ENCODE results near the gene IRAK3.
A peak's percentile ranks its signal among the peaks of the same experiment; 100 is the strongest.

IRAK3 gene

GRCh38 chr12:66273147-66273546 lies 84.1 kb downstream of the IRAK3 start:
- no peak for DNase-seq
- TF ChIP-seq POLR2A (IDR thresholded peaks at IDR 0.05; ENCODE audit: low read length) (no peak), GATA1 (IDR thresholded peaks at IDR 0.05; ENCODE audit: low read depth, low read length) (no peak)

GRCh38 chr12:66275040-66275439 lies 86.0 kb downstream of the IRAK3 start:
- DNase-seq: no peak
- TF ChIP-seq POLR2A (IDR thresholded peaks at IDR 0.05; ENCODE audit: low read length): no peak
- no peak for TF ChIP-seq GATA1 (IDR thresholded peaks at IDR 0.05; ENCODE audit: low read depth, low read length)

GRCh38 chr12:66279123-66279712 lies 90.2 kb downstream of the IRAK3 start:
- TF ChIP-seq POLR2A (IDR thresholded peaks at IDR 0.05; ENCODE audit: low read length): no peak
- TF ChIP-seq GATA1 (IDR thresholded peaks at IDR 0.05; ENCODE audit: low read depth, low read length): no peak
- DNase-seq: peak; percentile 32 to 41

GRCh38 chr12:66280561-66280960 lies 91.5 kb downstream of the IRAK3 start:
- no peak for TF ChIP-seq GATA1 (IDR thresholded peaks at IDR 0.05; ENCODE audit: low read depth, low read length)
- no peak for TF ChIP-seq POLR2A (IDR thresholded peaks at IDR 0.05; ENCODE audit: low read length)

GRCh38 chr12:66282244-66282643 lies 93.2 kb downstream of the IRAK3 start:
- DNase-seq: no peak
- no peak for TF ChIP-seq GATA1 (IDR thresholded peaks at IDR 0.05; ENCODE audit: low read depth, low read length)
- TF ChIP-seq POLR2A (IDR thresholded peaks at IDR 0.05; ENCODE audit: low read length): no peak

More at GRCh38 chr12:66280561-66280960, 91.5 kb downstream of the IRAK3 start:
- DNase-seq: no peak

GRCh38 chr12:66287275-66287674 lies 98.3 kb downstream of the IRAK3 start:
- DNase-seq: no peak
- no peak for TF ChIP-seq POLR2A (IDR thresholded peaks at IDR 0.05; ENCODE audit: low read length)
- no peak for TF ChIP-seq GATA1 (IDR thresholded peaks at IDR 0.05; ENCODE audit: low read depth, low read length)

GRCh38 chr12:66288121-66288520 lies 99.1 kb downstream of the IRAK3 start:
- TF ChIP-seq POLR2A (IDR thresholded peaks at IDR 0.05; ENCODE audit: low read length) (no peak), GATA1 (IDR thresholded peaks at IDR 0.05; ENCODE audit: low read depth, low read length) (no peak)

GRCh38 chr12:66289485-66289884 lies 100.5 kb downstream of the IRAK3 start:
- no peak for DNase-seq
- no peak for TF ChIP-seq GATA1 (IDR thresholded peaks at IDR 0.05; ENCODE audit: low read depth, low read length)
- TF ChIP-seq POLR2A (IDR thresholded peaks at IDR 0.05; ENCODE audit: low read length): no peak

More at GRCh38 chr12:66288121-66288520, 99.1 kb downstream of the IRAK3 start:
- DNase-seq: no peak

GRCh38 chr12:66290716-66291200 lies 101.7 kb downstream of the IRAK3 start:
- TF ChIP-seq POLR2A (IDR thresholded peaks at IDR 0.05; ENCODE audit: low read length): no peak
- TF ChIP-seq GATA1 (IDR thresholded peaks at IDR 0.05; ENCODE audit: low read depth, low read length): no peak
- peak; percentile 8 to 16 for DNase-seq

- TF ChIP-seq POLR2A (IDR thresholded peaks at IDR 0.05; ENCODE audit: low read length) (no peak), GATA1 (IDR thresholded peaks at IDR 0.05; ENCODE audit: low read depth, low read length) (no peak)
- no peak for DNase-seq
These were observed 107.2 kb downstream of the IRAK3 start for GRCh38 chr12:66296176-66296683.

- no peak for DNase-seq
- TF ChIP-seq GATA1 (IDR thresholded peaks at IDR 0.05; ENCODE audit: low read depth, low read length): no peak
- no peak for TF ChIP-seq POLR2A (IDR thresholded peaks at IDR 0.05; ENCODE audit: low read length)
These were observed 108.1 kb downstream of the IRAK3 start for GRCh38 chr12:66297080-66297479.

- TF ChIP-seq POLR2A (IDR thresholded peaks at IDR 0.05; ENCODE audit: low read length): no peak
- TF ChIP-seq GATA1 (IDR thresholded peaks at IDR 0.05; ENCODE audit: low read depth, low read length): no peak
These were observed 108.9 kb downstream of the IRAK3 start for GRCh38 chr12:66297923-66298322.

GRCh38 chr12:66301944-66302826 lies 113.2 kb downstream of the IRAK3 start, which contains the start of gene HELB:
TSS of gene HELB (plus strand) at chr12:66302493. CDS start at chr12:66302604, 111 bp downstream.
- TF ChIP-seq GATA1 (IDR thresholded peaks at IDR 0.05; ENCODE audit: low read depth, low read length) (no peak), POLR2A (IDR thresholded peaks at IDR 0.05; ENCODE audit: low read length) (peak; percentile 75)

More at GRCh38 chr12:66297923-66298322, 108.9 kb downstream of the IRAK3 start:
- DNase-seq: no peak

GRCh38 chr12:66302827-66303169 lies 113.8 kb downstream of the IRAK3 start:
- DNase-seq: no peak
- TF ChIP-seq POLR2A (IDR thresholded peaks at IDR 0.05; ENCODE audit: low read length) (no peak), GATA1 (IDR thresholded peaks at IDR 0.05; ENCODE audit: low read depth, low read length) (no peak)

More at GRCh38 chr12:66301944-66302826, 113.2 kb downstream of the IRAK3 start, which contains the start of gene HELB:
- peak; percentile 96 to 97 for DNase-seq

GRCh38 chr12:66303316-66303804 lies 114.3 kb downstream of the IRAK3 start:
- peak in 1 of 2 experiments; percentile 28 for DNase-seq

All from erythroblast (primary cell).